Measurements from ENCODE around the gene RPS6KA5.

RPS6KA5 gene

DNA sequence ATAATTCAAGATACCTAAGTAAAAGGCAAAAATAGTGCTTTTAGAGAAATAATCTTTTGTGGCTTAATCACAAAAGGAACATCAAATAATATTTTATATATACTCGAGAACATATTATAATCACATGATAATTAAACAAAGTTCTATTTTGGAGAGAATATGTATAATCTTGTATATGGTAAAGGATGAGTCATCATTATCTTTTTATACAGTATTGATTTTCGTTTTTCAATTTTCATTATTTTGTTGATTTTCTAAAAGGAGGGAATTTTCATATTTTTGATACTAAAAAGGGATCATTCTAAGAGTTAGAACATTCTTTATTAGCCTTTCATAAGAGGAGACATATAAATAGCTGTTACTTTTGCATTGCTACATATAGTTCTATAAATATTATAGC, 166.9 kb downstream of the RPS6KA5 start:
- H4K20me1 ChIP-seq (ENCODE audit: insufficient read depth, low read length) = no peaks in the 10 kb centered on the region
- H3K4me3 ChIP-seq (ENCODE audit: low read depth in 1 of 2, low read length in 2 of 2) = no peak overlapping the region
- no peak overlapping the region for H3K9ac ChIP-seq (ENCODE audit: low read depth, low read length)
- H3K36me3 ChIP-seq (ENCODE audit: insufficient read depth, low read length) = peaks cover 12% of the 10 kb centered on the region; the same call in 1 of the 2 replicates
- DNase-seq (no peak), ATAC-seq (ENCODE audit: insufficient read depth, low read depth) (no peak)
- H2AFZ ChIP-seq (ENCODE audit: low read depth, low read length) = no peak overlapping the region
- no peak for TF ChIP-seq EZH2 (IDR thresholded peaks at IDR 0.05; ENCODE audit: borderline replicate concordance, low read depth, low read length, severe bottlenecking)
- TF ChIP-seq, protein P1, sequence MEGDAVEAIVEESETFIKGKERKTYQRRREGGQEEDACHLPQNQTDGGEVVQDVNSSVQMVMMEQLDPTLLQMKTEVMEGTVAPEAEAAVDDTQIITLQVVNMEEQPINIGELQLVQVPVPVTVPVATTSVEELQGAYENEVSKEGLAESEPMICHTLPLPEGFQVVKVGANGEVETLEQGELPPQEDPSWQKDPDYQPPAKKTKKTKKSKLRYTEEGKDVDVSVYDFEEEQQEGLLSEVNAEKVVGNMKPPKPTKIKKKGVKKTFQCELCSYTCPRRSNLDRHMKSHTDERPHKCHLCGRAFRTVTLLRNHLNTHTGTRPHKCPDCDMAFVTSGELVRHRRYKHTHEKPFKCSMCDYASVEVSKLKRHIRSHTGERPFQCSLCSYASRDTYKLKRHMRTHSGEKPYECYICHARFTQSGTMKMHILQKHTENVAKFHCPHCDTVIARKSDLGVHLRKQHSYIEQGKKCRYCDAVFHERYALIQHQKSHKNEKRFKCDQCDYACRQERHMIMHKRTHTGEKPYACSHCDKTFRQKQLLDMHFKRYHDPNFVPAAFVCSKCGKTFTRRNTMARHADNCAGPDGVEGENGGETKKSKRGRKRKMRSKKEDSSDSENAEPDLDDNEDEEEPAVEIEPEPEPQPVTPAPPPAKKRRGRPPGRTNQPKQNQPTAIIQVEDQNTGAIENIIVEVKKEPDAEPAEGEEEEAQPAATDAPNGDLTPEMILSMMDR (IDR thresholded peaks at IDR 0.05; ENCODE audit: borderline replicate concordance, extremely low read depth, low read length, poor library complexity, severe bottlenecking) = no peak
- H3K9me3 ChIP-seq (ENCODE audit: insufficient read depth, low read length, severe bottlenecking) = no peaks in the 10 kb centered on the region
- no peaks in the 10 kb centered on the region for H3K27me3 ChIP-seq (ENCODE audit: insufficient read depth, low read length, poor library complexity)
- no peaks in the 10 kb centered on the region for H3K79me2 ChIP-seq (ENCODE audit: insufficient read depth, low read length)
- H3K4me1 ChIP-seq (ENCODE audit: insufficient read depth, low read length) = no peaks in the 10 kb centered on the region
- no peak overlapping the region for H3K27ac ChIP-seq (ENCODE audit: low read length)
- H3K4me2 ChIP-seq (ENCODE audit: insufficient read depth, low read length) = no peak overlapping the region

DNA sequence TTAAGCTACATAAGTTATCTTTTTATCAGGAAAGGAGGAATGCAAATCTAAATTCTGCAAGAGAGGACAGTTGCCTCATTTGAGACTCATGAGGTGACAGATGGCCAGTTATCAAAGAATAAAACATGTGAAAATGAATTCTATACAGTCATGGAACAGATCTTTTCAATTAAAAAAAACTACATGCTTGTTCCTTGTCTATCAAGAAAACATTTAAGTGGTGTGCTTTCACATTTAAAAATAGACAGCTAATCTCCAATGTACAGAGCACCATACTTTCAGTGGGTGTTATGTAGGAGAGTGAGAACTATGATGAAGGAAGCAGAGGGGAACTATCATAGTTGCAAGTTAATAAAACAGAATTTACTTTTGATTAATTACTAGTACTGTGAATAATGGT, 167.5 kb downstream of the RPS6KA5 start:
- Histone ChIP-seq H3K4me2 (ENCODE audit: insufficient read depth, low read length) (no peak overlapping the region), H3K36me3 (ENCODE audit: insufficient read depth, low read length) (peaks cover 7% of the 10 kb centered on the region; the same call in 1 of the 2 replicates), H3K27ac (ENCODE audit: low read length) (no peak overlapping the region), H3K9ac (ENCODE audit: low read depth, low read length) (no peak overlapping the region), H3K4me1 (ENCODE audit: insufficient read depth, low read length) (no peaks in the 10 kb centered on the region), H4K20me1 (ENCODE audit: insufficient read depth, low read length) (no peaks in the 10 kb centered on the region), H3K9me3 (ENCODE audit: insufficient read depth, low read length, severe bottlenecking) (no peaks in the 10 kb centered on the region), H3K79me2 (ENCODE audit: insufficient read depth, low read length) (no peaks in the 10 kb centered on the region), H2AFZ (ENCODE audit: low read depth, low read length) (no peak overlapping the region), H3K4me3 (ENCODE audit: low read depth in 1 of 2, low read length in 2 of 2) (no peak overlapping the region), H3K27me3 (ENCODE audit: insufficient read depth, low read length, poor library complexity) (no peaks in the 10 kb centered on the region)
- ATAC-seq (ENCODE audit: insufficient read depth, low read depth) (no peak), DNase-seq (no peak)
- TF ChIP-seq, protein P1 (IDR thresholded peaks at IDR 0.05; ENCODE audit: borderline replicate concordance, extremely low read depth, low read length, poor library complexity, severe bottlenecking) = no peak
- TF ChIP-seq EZH2 (IDR thresholded peaks at IDR 0.05; ENCODE audit: borderline replicate concordance, low read depth, low read length, severe bottlenecking) = no peak

DNA sequence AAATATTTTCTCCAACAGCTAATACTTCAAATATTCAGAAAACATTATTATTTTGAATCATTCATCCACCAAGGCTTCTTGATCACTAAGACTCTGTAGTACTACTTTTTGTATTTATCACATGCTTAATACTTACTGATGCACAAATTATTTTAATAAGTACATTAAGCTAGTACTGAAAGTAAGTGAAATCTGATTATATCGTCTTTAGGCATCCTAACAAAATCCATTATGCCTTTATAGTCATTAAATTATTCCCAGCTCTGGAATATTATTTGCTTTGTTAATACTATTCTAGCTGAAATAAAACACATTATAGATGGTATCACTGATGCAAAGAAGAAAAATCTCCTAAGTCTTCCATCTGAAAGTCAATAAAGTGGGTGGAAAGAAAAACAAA, 169.1 kb downstream of the RPS6KA5 start:
- no peaks in the 10 kb centered on the region for H3K9me3 ChIP-seq (ENCODE audit: insufficient read depth, low read length, severe bottlenecking)
- no peaks in the 10 kb centered on the region; the same call in 1 of the 2 replicates for H3K36me3 ChIP-seq (ENCODE audit: insufficient read depth, low read length)
- no peak overlapping the region for H3K9ac ChIP-seq (ENCODE audit: low read depth, low read length)
- DNase-seq (no peak), ATAC-seq (ENCODE audit: insufficient read depth, low read depth) (no peak)
- H3K27ac ChIP-seq (ENCODE audit: low read length) = no peak overlapping the region
- H3K79me2 ChIP-seq (ENCODE audit: insufficient read depth, low read length) = no peaks in the 10 kb centered on the region
- no peak for TF ChIP-seq EZH2 (IDR thresholded peaks at IDR 0.05; ENCODE audit: borderline replicate concordance, low read depth, low read length, severe bottlenecking)
- TF ChIP-seq, protein P1 (IDR thresholded peaks at IDR 0.05; ENCODE audit: borderline replicate concordance, extremely low read depth, low read length, poor library complexity, severe bottlenecking) = no peak
- H2AFZ ChIP-seq (ENCODE audit: low read depth, low read length) = no peak overlapping the region
- no peaks in the 10 kb centered on the region for H4K20me1 ChIP-seq (ENCODE audit: insufficient read depth, low read length)
- H3K27me3 ChIP-seq (ENCODE audit: insufficient read depth, low read length, poor library complexity) = no peaks in the 10 kb centered on the region
- H3K4me3 ChIP-seq (ENCODE audit: low read depth in 1 of 2, low read length in 2 of 2) = no peak overlapping the region
- H3K4me2 ChIP-seq (ENCODE audit: insufficient read depth, low read length) = no peak overlapping the region
- no peaks in the 10 kb centered on the region for H3K4me1 ChIP-seq (ENCODE audit: insufficient read depth, low read length)
